COLO829 (cell line): ENCODE measurements around the gene MAML1.
"Not testable (repeated sequence)": the region's sequence is repeated elsewhere in the genome, so short reads cannot be mapped to it uniquely, and the experiment has no call there.

Experiments
- DNase-seq: peaks from one replicate; pipeline ENCODE4 v3.0.0; 2012; ENCODE audit warnings: low spot score

MAML1 gene

DNA sequence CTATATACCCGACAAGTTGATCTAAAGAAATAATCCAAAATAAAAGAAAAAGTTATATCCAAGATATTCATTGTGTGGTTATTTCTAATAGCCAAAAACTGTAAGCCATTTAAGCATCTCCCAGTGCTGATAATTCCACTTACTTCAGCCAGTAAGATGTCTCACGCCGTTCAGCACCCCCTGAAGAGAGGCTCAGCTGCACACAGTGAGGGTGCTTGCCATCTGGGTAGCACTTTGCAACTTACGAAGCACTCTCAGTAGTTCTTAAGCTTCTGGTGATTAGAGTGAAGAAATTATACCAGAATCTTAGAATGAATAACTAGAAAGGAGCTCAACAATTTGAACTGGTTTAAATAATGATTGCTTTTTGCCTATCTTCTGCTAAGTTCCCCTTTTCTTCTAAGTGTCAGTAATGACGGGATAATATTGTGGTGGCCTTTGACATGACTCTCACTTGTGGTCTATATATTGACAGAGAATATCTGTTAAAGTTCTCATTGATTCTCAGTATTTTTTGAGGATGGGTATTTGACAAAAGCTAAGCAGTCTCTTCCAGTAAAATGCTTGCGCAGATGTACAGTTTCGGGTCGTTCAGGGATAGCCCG, 35.0 kb downstream of the MAML1 start:
- no peak for DNase-seq

DNA sequence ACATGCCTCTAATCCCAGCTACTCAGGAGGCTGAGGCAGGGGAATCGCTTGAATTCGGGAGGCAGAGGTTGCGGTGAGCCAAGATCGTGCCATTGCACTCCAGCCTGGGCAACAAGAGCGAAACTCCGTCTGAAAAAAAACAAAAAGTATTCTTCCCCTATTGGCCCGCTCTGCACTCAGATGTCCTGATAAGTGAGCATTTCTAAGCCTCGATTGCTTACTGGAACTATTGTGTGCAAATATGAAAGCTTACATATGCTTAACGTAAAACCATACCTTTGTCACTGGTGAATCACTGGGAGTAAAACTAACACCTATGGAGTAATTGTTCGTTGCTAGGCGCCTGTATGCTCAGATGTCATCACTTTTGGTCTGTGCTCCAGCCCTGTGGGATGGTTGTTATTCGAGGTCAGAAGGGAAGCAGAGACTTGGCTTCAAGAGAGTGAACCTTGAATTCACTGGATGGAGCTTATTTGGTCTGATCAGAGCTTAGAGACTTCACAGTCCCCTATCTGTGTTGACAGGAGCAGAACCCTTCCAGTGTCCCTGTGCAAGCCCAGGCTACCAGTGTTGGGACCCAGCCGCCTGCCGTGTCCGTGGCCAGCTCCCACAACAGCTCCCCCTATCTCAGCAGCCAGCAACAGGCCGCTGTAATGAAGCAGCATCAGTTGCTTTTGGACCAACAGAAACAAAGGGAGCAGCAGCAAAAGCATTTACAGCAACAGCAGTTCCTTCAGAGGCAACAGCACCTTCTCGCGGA, 35.9 kb downstream of the MAML1 start:
- DNase-seq, result no peak

- no peak for DNase-seq
Measured at GRCh38 chr5:179769271-179769670, 36.6 kb downstream of the MAML1 start.

DNA sequence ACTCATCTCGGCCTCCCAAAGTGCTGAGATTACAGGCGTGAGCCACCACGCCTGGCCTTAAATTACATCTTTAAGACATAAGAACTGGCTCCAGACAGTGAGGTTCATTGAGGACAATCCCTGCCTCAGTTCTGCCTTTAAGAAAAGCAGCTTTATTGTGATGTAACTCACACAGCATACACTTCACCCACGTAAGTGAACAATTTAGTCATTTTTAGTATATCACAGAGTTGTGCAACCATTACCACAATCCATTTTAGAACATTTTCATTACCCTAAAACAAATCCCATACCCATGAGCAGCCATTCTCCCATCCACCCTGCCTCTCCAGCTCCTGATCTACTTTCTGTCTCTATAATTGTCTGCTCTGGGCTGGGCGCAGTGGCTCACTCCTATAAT, 37.2 kb downstream of the MAML1 start:
- DNase-seq, result no peak

DNA sequence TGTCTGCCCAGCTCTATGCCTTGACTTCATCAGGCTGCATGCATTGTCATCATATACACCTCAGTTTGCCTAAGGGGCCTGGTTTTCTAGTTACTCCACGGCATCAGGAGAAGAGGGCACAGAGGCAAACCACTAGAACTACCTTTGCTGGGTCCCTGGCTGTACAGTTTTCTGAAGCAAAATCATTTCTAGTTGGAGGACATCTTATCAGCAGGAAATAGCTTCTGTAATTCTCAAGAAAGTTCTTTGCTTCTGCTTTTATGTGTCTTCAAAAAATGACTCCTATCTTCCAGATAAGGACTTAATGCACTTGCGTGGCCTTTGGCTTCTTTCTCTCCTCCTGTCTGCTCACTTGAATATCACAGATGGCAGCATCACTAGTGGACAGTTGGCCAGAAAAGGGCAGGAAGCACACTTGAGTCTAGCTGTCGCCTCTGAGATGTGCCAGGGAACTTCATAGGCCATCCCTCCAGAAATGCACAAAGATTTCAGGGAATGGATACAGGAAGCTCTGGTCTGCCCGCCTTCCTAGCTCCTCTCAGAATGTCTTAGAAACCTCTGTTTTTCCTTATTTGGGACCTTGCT, 38.8 kb downstream of the MAML1 start:
- no peak for DNase-seq

DNA sequence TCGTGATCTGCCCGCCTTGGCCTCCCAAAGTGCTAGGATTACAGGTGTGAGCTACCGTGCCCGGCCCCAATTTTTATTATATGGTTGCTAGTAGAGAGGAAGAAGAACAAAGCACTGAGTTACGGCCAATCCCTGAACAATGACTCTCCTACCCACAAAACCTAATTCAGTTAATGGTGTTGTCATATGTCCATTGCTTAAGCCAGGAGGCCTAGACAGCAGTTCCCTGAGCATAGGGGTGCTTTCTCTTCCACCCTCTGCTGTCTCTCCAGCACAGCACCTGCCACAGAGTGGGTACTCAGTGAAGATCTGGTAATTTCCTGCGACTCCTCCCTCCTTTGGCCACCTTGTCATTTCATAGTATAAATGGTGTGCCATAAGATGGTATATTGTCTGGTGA, 39.7 kb downstream of the MAML1 start:
- DNase-seq, result no peak

DNA sequence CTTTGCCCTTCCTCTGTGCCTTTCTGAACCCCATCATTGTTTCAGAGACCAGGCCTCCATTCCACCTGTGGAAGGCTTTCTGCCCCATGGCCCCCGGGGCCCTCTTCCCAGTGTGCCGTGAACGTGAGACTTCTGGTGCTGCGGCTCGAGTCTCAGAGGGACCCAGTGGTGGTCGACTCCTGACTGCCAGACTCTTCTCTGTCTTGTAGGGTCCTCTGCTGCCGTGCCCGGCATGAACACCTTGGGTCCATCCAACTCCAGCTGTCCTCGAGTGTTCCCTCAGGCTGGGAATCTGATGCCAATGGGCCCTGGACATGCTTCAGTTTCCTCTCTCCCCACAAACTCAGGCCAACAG, 41.0 kb downstream of the MAML1 start:
- DNase-seq, result no peak

GRCh38 chr5:179774442-179774841, 41.8 kb downstream of the MAML1 start:
- no peak for DNase-seq

DNA sequence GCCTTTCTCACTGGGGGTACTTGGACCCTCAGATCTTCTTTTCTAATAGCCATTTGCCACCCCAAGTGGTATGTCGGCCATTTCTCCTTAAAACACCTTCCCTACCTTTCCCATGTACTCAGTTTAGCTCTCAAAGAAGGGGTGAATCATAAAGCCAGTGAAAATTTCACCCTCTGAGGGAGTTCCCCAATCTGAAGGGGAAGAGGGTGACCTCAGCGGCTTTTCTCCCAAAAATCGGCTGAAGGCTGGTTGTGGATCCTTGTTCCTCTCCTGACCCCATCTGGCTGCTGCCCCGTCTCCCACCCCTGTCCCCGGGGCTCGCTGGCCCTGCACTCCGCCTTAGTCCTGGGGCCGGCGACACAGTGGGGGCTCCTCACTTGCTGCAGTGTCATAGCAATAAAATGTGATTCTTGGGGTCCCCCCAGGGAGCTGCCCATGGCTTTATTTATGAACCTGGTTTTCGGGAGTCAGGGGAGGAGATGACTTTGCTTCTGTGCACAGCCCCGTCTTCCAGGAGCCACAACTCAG, 43.9 kb downstream of the MAML1 start:
- no peak for DNase-seq

- DNase-seq, result no peak
Measured at GRCh38 chr5:179777456-179777855, 44.8 kb downstream of the MAML1 start.

DNA sequence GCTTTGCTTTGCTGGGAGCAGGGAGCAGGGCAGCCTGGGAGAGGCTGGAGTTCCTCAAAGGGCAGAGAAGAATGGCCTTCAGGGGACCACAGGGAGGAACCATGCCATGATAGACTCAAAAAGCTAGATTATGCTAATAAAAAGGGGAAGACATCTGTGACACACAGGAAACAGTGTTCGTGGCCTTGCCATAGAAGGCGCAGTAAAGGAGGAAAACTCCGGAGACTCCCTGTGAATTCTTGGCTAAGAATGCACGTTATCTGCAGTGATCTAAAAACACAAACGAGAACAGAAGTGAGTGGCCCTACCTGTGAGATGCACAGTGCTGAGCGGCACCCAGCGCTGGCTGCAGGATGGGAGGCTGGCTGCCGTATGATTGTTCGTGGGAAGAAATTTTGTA, 45.3 kb downstream of the MAML1 start:
- DNase-seq, result no peak

DNA sequence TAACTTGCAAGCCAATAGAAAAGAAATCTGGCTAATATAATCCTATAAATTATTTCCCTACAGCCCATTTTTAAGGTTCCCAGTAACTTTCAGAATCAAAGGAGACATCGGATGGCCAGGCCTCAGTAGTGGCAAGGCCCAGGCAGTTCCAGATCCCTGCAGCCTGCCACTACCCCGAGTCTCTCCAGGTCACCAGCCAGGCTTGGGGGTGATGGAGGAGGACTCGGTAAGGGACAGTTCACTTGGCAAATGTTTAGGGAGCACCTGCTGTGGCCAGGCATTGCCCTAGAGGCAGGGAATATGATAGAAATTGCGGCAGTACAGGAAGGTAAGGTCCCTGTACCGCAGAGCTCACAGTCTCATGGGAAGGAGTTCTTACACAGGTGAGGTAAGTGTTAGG, 46.0 kb downstream of the MAML1 start:
- no peak for DNase-seq

- no peak for DNase-seq
Measured at GRCh38 chr5:179779826-179780225, 47.2 kb downstream of the MAML1 start.

DNA sequence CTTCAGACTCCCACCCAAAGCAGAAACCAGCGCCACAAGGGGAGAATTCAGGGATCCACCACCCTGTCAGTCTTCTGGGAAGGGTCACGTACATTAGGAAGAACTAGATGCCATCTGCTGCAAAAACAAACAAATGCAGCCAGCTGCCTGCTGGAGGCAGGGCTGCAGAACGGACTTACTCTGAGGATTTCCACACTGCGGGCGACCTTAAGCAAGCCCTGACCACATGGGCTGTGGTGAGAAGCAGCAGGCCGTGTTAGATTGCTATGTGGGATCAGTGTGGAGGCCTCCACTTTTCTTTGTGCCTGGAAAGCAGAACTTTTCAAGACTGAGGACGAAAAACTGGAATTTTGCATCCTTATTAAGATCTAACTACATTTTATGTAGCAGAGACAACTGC, 47.7 kb downstream of the MAML1 start:
- no peak for DNase-seq

DNA sequence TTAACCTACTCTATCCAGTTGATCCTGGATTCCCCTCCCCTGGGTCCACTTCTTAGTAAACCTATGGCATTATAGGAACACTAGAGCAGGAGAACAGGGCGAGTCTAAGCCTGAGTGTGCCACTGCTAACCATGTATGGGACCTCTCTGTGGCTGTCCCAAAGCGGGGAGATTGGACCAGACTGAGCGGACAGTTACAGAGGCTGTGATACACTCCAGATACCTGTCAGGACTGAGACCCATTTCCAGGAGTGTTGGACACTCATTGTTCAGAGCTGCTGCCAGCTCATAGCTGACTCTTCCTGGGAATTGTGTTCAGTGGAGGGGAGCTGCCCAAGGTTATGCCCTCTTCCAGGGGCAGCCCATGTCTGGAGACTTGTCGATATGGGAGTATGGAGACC, 49.2 kb downstream of the MAML1 start:
- no peak for DNase-seq

GRCh38 chr5:179783128-179783527, 50.5 kb downstream of the MAML1 start:
- DNase-seq, result no peak

DNA sequence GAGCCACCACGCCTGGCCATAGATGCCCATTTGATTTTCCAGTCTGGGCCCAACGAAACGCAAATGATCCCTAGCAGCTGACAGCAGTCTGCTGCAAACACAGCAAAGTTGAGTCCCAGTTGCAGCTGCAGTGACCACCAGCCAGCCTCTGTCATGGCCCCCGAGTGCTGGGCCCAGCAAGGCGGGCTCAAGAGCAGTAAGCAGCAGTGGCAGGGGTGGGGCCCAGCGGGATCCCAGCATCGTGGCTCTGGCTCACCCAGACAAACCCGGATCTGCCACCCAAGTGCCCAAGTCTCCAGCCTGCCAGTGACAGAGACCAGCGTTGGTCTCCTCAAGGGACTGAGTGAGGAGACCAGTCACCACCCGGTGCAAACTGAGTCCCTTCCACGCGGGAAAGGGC, 54.2 kb downstream of the MAML1 start:
- no peak for DNase-seq

GRCh38 chr5:179788193-179788854, 55.7 kb downstream of the MAML1 start:
- DNase-seq, result no peak

GRCh38 chr5:179789278-179789677, 56.7 kb downstream of the MAML1 start:
- DNase-seq, result not testable (repeated sequence)

DNA sequence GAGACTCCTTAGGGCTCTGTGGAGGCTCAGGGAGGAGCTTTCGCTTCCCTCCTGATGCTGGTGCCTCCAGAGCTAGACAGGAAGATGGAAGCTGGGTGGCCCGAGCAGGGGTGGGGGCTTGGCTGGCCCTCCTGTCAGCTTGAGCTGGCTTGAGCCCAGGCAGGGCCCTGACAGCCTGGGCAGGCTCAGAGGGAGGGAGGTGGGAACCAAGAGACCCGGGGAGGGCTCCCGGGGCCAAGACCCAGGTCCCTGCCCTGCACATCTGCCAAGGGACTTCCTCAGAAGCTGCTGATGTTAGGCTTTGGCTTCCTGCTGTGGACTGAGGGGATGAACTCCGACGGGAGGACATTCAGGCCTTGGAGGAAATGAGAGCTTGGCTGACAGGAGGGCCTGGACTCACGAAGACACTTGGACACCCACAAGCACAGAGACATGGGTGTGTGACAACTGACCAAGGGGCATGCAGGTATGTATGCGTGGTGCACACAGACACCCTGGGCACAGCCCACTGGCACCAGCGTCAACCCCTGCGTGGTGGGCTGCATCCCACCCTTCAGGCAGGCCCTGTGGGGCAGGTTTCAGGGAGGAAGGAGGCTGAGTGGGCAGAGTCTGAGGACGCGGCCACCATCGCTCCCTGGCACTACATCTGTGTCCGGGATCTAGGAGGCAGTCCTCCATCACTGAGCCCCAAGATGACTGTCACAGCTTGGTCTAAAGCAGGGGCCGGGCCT, 59.4 kb downstream of the MAML1 start:
- DNase-seq, result no peak

GRCh38 chr5:179792612-179793467, 60.2 kb downstream of the MAML1 start:
- DNase-seq, result no peak
